ENCODE data around the gene IL11RA.

Gene IL11RA

DNA sequence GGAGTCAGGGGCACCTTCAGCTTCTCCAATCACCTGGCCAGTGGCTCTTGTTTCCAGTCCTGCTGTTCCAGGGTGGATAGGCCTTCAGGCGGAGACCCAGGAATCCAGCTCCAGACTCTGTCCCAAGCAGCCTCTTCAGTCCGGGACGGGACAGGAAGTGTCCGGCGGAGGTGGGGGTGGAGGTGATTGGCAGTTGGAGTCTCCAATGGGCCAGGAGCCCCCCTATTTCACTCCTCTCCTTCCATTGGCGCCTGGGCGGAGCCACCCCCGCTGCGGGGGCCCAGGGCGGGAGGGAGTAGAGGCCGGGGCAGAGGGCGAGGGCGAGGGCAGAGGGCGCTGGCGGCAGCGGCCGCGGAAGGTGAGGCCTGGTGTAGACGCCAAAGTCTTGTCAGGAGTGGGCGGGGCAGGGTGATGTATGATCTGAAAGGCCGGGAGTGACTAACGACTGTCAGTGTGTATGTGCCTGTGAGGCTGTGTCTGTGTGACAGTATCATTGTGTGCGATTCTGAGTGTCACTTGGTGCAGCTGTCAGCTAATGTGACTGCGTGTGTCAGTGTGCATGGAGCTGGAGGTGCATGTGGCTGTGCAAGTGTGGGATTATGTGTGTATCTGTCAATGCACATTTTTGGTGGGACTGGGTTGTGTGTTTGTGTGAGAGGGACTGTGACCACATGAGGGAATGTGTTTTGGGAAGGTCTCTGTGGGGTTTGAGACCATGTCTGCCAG is at the start of gene IL11RA:
Gene IL11RA (plus strand): TSS at position 310 of the 726 bp plus-strand sequence. CDS start 3,033 bp downstream, outside the sequence.
- DNase-seq: no peak

- DNase-seq: peak; percentile 31
Measured at GRCh38 chr9:34603610-34604231, 48.3 kb upstream of the IL11RA start.

- no peak for DNase-seq
Measured at GRCh38 chr9:34606190-34606589, 45.8 kb upstream of the IL11RA start.

DNA sequence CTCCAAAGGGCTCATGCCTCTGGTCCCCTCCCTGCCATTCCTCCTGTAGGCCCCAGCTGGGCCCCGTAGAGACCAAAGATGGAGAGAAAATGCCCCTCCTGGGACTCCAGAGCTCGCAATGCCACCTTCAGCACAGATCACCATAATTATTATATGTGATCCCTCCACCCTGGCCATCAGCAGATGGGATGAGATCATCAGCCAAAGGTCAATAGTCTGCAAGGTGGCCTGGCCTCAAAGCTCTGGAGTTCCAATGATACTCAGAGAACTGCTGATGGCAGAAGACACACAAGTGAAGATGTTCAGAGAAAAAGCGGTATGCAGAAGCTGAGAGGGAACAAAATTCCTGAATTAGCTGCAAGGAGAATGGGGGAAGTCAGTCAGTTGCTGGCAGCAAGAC is 45.1 kb upstream of the IL11RA start:
- DNase-seq: no peak

GRCh38 chr9:34607331-34607730 is 44.7 kb upstream of the IL11RA start:
- DNase-seq: no peak

- DNase-seq: no peak
Measured at GRCh38 chr9:34610434-34611206, 41.4 kb upstream of the IL11RA start.

GRCh38 chr9:34611251-34611810 is 40.7 kb upstream of the IL11RA start:
- no peak for DNase-seq

- DNase-seq: peak; percentile 8
Measured at GRCh38 chr9:34611811-34612787, 39.9 kb upstream of the IL11RA start, which contains the start of gene RPP25L. TSS of gene RPP25L (minus strand) at chr9:34612097. CDS start at chr9:34611296, 801 bp downstream.

- peak; percentile 17 for DNase-seq
Measured at GRCh38 chr9:34612788-34613390, 39.1 kb upstream of the IL11RA start.

GRCh38 chr9:34615132-34615531 is 36.9 kb upstream of the IL11RA start:
- no peak for DNase-seq

DNA sequence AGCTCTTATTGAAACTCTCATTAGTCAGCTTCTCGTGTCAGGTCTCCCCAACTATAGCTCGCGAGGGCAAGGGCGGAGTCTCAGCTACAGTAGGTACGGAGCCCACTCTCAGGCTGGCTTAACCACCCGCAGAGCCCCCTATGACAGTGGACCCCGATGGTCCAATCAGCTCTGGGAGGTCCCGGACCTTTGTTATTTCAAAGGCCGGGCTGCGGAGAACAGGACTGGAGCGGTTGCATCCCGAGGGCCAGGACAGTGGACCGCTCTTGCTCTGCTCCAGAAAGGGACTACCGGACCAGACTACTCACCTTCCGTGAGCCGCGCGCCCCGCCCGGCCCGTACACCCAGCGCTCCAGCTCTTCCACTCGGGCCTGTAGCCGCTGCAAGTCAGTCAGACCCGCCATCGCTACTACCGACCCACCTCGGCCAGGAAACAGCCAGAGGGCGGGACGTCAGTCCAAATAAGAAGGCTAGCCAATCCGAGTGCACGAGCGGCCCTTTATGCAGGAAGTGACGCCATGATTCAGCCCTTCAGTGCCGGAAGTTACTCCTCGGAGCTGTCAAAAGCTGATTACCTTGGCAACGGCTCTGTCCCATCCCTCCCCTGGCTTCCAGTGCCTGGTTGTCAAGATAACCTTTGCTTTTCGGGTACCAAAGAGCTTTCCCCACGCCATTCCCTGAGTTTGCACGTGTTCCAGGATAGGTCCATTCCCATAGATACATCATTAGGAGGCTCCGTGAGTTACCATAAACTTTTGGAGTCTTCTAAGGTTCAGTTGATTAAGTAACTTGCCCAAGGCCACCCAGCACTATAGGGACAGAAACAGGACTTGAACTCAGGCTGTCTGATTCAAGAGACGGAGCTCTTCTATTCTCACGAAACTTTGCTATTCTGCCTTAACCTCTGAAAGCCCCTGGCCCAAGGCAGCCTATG is 31.7 kb upstream of the IL11RA start, which contains the start of gene DCTN3:
Gene DCTN3 (minus strand): TSS at position 435 of the 934 bp plus-strand sequence. CDS start 31 bp downstream, at position 404.
- peak; percentile 37 for DNase-seq

GRCh38 chr9:34623374-34624235 is 28.4 kb upstream of the IL11RA start:
- no peak for DNase-seq

DNA sequence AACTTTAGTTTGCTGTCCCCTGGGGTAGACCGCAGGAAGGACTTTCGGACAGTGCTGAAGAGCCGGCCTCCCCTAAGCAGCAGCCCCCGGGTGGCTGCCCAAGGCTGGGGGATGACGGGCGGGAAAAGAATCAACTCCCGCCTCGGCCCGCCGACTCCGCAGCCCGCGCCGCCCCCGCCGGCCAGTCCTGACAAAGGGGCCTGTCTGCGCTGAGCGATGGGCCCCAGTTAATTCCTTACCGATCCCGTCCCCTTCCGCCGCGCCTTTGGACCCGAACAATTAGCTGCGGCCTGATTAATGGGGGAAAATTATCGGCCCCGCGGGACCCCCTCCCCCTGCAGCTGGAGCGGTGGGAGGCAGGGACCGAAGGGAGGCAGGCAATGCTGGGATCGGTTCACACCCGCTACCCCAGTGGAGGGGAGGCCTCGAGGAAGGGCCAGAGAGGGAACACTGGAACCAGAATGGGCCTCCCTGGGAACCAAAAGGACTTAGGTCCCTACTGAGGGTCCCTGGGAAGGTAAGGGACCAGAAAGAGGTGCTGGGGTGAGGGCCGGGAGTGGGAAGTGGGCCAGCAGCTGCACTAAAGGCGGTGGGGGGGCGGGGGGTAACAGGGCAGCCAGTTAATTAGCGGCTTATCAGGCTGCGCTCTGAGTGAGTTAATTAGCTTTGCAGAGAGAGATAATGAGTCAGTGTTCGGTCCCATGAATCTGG is 27.4 kb upstream of the IL11RA start:
- DNase-seq: no peak

DNA sequence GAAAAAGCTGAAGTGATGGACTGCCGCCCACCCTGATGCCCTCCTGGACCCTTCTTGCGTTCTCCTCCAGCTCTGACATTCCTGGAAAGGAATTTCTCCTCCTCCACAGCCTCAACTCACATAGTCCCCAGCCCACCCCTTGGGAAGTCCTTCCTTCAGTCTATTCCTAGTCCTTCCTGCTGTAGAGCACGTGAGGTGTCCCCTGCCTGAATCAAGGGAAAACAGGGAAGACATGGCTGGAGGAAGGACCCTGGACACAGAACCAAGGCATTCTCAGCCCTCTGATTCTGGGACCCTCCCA is 26.8 kb upstream of the IL11RA start:
- DNase-seq: no peak

- DNase-seq: no peak
Measured at GRCh38 chr9:34627716-34628655, 24.0 kb upstream of the IL11RA start.

- DNase-seq: no peak
Measured at GRCh38 chr9:34628656-34629490, 23.1 kb upstream of the IL11RA start, which contains the start of gene ARID3C. TSS of gene ARID3C (minus strand) at chr9:34629066. CDS start at chr9:34628014, 1,052 bp downstream.

DNA sequence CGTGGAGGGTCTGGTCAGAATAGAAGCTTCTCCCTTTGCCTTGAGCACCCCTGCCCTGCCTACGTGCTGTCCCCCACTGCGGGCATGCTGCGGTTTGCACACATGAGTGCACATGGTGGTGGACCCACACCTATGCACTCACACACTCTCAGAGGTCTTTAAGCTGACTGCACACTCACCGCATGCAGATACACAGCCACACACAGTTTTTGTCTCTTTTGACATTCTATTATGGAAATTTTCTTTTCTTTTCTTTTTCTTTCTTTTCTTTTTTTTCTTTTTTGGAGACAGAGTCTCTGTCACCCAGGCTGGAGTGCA is 22.5 kb upstream of the IL11RA start:
- DNase-seq: no peak
